Trophoblast cell (in vitro differentiated cells and primary cell): ENCODE results near the gene SEC16A.
"Not testable (repeated sequence)": the region's sequence is repeated elsewhere in the genome, so short reads cannot be mapped to it uniquely, and the experiment has no call there.

Source experiments
- DNase-seq, 2 donors: peaks; one replicate each; pipeline ENCODE4 v3.0.0-alpha.2; 2016
- H2AFZ ChIP-seq: 2 replicates; pipeline ENCODE4 v1.6.1; 2013; ENCODE audit warnings: low read length, moderate library complexity, mild to moderate bottlenecking; ENCODE audit not compliant: insufficient read depth, poor library complexity
- H2AK5ac ChIP-seq: 2 replicates; pipeline ENCODE4 v1.6.1; 2013; ENCODE audit warnings: mild to moderate bottlenecking, low read length
- H2BK120ac ChIP-seq: 2 replicates; pipeline ENCODE4 v1.6.1; 2013; ENCODE audit warnings: low read length, mild to moderate bottlenecking, moderate library complexity; ENCODE audit not compliant: insufficient read depth, poor library complexity
- H2BK12ac ChIP-seq: 2 replicates; pipeline ENCODE4 v1.6.1; 2013; ENCODE audit warnings: mild to moderate bottlenecking, low read length, moderate library complexity
- H2BK5ac ChIP-seq: 2 replicates; pipeline ENCODE4 v1.6.1; 2013; ENCODE audit warnings: low read length, low read depth, moderate library complexity, mild to moderate bottlenecking; ENCODE audit not compliant: poor library complexity
- H3K14ac ChIP-seq: 2 replicates; pipeline ENCODE4 v1.6.1; 2013; ENCODE audit warnings: mild to moderate bottlenecking, low read length
- H3K18ac ChIP-seq: 2 replicates; pipeline ENCODE4 v1.6.1; 2013; ENCODE audit warnings: mild to moderate bottlenecking, low read length
- H3K23ac ChIP-seq: 2 replicates; pipeline ENCODE4 v1.6.1; 2013; ENCODE audit warnings: low read length
- H3K27ac ChIP-seq: 2 replicates; pipeline ENCODE4 v1.5.1; 2013; ENCODE audit warnings: low read depth, mild to moderate bottlenecking, inconsistent platforms, low read length, moderate library complexity
- H3K27me3 ChIP-seq: 2 replicates; pipeline ENCODE4 v1.6.1; 2013; ENCODE audit warnings: inconsistent platforms, mild to moderate bottlenecking, low read length, moderate library complexity; ENCODE audit not compliant: insufficient read depth
- H3K36me3 ChIP-seq, 2 experiments: 1 replicate in 1 of 2; 2 replicates in 1 of 2; pipeline ENCODE4 v1.6.1; 2013; ENCODE audit warnings: low read length in 2 of 2, mild to moderate bottlenecking in 2 of 2, moderate library complexity in 1 of 2; ENCODE audit not compliant: insufficient read depth in 2 of 2, control insufficient read depth in 1 of 2
- H3K4ac ChIP-seq: 2 replicates; pipeline ENCODE4 v1.6.1; 2013; ENCODE audit warnings: low read depth, mild to moderate bottlenecking, low read length, moderate library complexity
- H3K4me1 ChIP-seq, 2 experiments: 1 replicate in 1 of 2; 2 replicates in 1 of 2; pipeline ENCODE4 v1.6.1; 2013; ENCODE audit warnings: low read length in 2 of 2, mild to moderate bottlenecking in 2 of 2, moderate library complexity in 1 of 2; ENCODE audit not compliant: insufficient read depth in 2 of 2, control insufficient read depth in 1 of 2
- H3K4me2 ChIP-seq: 2 replicates; pipeline ENCODE4 v1.6.1; 2013; ENCODE audit warnings: inconsistent platforms, mild to moderate bottlenecking, low read length, moderate library complexity
- H3K4me3 ChIP-seq: 2 replicates; pipeline ENCODE4 v1.5.1; 2013; ENCODE audit warnings: mild to moderate bottlenecking, low read depth, low read length, inconsistent platforms
- H3K79me1 ChIP-seq: one replicate; pipeline ENCODE4 v1.6.1; 2013; ENCODE audit warnings: low read length
- H3K79me2 ChIP-seq: 2 replicates; pipeline ENCODE4 v1.6.1; 2013; ENCODE audit warnings: low read length, mild to moderate bottlenecking; ENCODE audit not compliant: control insufficient read depth, insufficient read depth, poor library complexity
- H3K9ac ChIP-seq: 2 replicates; pipeline ENCODE4 v1.6.1; 2013; ENCODE audit warnings: mild to moderate bottlenecking, low read length
- H3K9me3 ChIP-seq: 2 replicates; pipeline ENCODE4 v1.6.1; 2013; ENCODE audit warnings: low read depth, mild to moderate bottlenecking, control low read depth, inconsistent platforms, low read length; ENCODE audit not compliant: insufficient read depth
- H4K12ac ChIP-seq: 2 replicates; pipeline ENCODE4 v1.6.1; 2013; ENCODE audit warnings: low read depth, mild to moderate bottlenecking, low read length, moderate library complexity
- H4K8ac ChIP-seq: 2 replicates; pipeline ENCODE4 v1.6.1; 2013; ENCODE audit warnings: low read depth, mild to moderate bottlenecking, low read length, moderate library complexity
- H4K91ac ChIP-seq: one replicate; pipeline ENCODE4 v1.6.1; 2013; ENCODE audit warnings: low read depth, mild to moderate bottlenecking, low read length, moderate library complexity
- WGBS: extraction: QIAGEN DNeasy Blood & Tissue Kit; methylation state at CpG from one replicate; pipeline ENCODE4 v1.1.7; 2013; ENCODE audit warnings: missing lambda C conversion rate; ENCODE audit not compliant: insufficient read length, insufficient coverage; ENCODE audit errors: extremely low coverage; 5-methylcytosine and 5-hydroxymethylcytosine counted together

SEC16A gene

GRCh38 chr9:136425367-136425766, 57.5 kb downstream of the SEC16A start:
- WGBS = no CpG with 5 or more reads among the region's 7 CpGs
- H3K4me3 ChIP-seq, H2AFZ ChIP-seq, H3K4ac ChIP-seq, H4K8ac ChIP-seq, H3K4me2 ChIP-seq, H3K79me1 ChIP-seq, H4K12ac ChIP-seq, H3K79me2 ChIP-seq, H3K27me3 ChIP-seq, H4K91ac ChIP-seq, H3K9ac ChIP-seq, H3K4me1 ChIP-seq, H3K27ac ChIP-seq, H3K9me3 ChIP-seq, H2BK120ac ChIP-seq, H3K14ac ChIP-seq, H3K18ac ChIP-seq, H2BK5ac ChIP-seq, H2AK5ac ChIP-seq, H2BK12ac ChIP-seq, H3K23ac ChIP-seq: not testable (repeated sequence)
- H3K36me3 ChIP-seq = peaks cover 62 to 66% of the 10 kb centered on the region in 2 experiments
- DNase-seq = peak; percentile 42 to 59

DNA sequence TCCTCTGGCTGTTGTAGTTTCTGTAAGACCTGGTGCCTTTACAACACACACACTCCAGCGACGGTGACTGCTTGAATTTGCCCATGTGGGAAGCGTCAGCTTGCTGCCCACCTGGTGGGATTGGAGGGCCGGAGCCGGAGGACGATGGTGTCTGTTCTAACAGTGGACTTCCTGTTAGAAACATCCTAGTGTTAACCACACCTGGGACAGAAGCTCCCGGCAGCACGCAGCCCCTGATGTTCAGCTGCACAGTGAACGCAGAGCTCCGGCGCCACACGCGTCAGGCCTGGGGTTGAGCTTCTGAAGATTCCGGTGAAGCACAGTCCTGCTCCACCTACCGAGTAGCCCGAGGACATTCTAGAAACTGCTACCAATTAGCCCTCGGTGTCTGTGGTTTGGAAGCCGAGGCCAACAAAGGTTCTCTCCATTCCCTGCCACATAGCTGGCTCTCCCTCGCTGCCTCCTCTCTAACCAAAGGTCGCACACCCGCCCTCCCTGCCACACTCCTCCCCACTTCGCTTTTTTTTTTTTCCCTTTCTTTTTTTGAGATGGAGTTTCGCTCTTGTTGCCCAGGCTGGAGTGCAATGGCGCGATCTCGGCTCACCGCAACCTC, 58.0 kb downstream of the SEC16A start:
- no CpG with 5 or more reads among the region's 27 CpGs for WGBS
- Histone ChIP-seq H3K4me2 (no peak overlapping the region), H3K9me3 (peaks cover 2% of the 10 kb centered on the region), H3K27me3 (no peaks in the 10 kb centered on the region), H2AK5ac (no peak overlapping the region), H3K14ac (no peak overlapping the region), H4K12ac (no peak overlapping the region), H2BK12ac (no peak overlapping the region), H3K79me2 (no peaks in the 10 kb centered on the region), H3K9ac (no peak overlapping the region), H2BK120ac (no peak overlapping the region), H3K27ac (no peak overlapping the region), H3K4me3 (no peak overlapping the region), H2AFZ (no peak overlapping the region), H2BK5ac (no peak overlapping the region), H3K4ac (no peak overlapping the region), H3K23ac (no peak overlapping the region), H3K4me1 (peaks cover 0 to 2% of the 10 kb centered on the region in 2 experiments), H4K91ac (no peak overlapping the region), H3K36me3 (peaks cover 58 to 64% of the 10 kb centered on the region in 2 experiments), H4K8ac (no peak overlapping the region), H3K79me1 (no peaks in the 10 kb centered on the region), H3K18ac (no peak overlapping the region)
- DNase-seq = peak in 1 of 2 donors; percentile 29

- H3K36me3 ChIP-seq = peaks cover 55 to 61% of the 10 kb centered on the region in 2 experiments
- H2AK5ac ChIP-seq = no peak overlapping the region
- no peak overlapping the region for H4K8ac ChIP-seq
- no peak overlapping the region for H3K18ac ChIP-seq
- H3K23ac ChIP-seq = no peak overlapping the region
- H4K91ac ChIP-seq = no peak overlapping the region
- no peak overlapping the region for H3K4ac ChIP-seq
- peaks cover 0 to 2% of the 10 kb centered on the region in 2 experiments for H3K4me1 ChIP-seq
- no peaks in the 10 kb centered on the region for H3K79me2 ChIP-seq
- H3K79me1 ChIP-seq = no peaks in the 10 kb centered on the region
- no peak overlapping the region for H2BK5ac ChIP-seq
- H2BK120ac ChIP-seq = no peak overlapping the region
- H2AFZ ChIP-seq = no peak overlapping the region
- no peak overlapping the region for H3K4me3 ChIP-seq
- H3K27me3 ChIP-seq = no peaks in the 10 kb centered on the region
- no peak overlapping the region for H3K14ac ChIP-seq
- no peak overlapping the region for H3K4me2 ChIP-seq
- DNase-seq = no peak
- H4K12ac ChIP-seq = no peak overlapping the region
- H3K9me3 ChIP-seq = peaks cover 2% of the 10 kb centered on the region
- no peak overlapping the region for H3K27ac ChIP-seq
- no peak overlapping the region for H2BK12ac ChIP-seq
- no CpG with 5 or more reads among the region's 43 CpGs for WGBS
- H3K9ac ChIP-seq = no peak overlapping the region
Observed at GRCh38 chr9:136423432-136424146, 59.3 kb downstream of the SEC16A start.

- H3K27me3 ChIP-seq = no peaks in the 10 kb centered on the region
- H3K36me3 ChIP-seq = peaks cover 62 to 68% of the 10 kb centered on the region in 2 experiments
- no peak overlapping the region for H3K4me3 ChIP-seq
- no peak overlapping the region for H2BK5ac ChIP-seq
- peaks cover 4% of the 10 kb centered on the region for H3K9me3 ChIP-seq
- no peak overlapping the region for H2AFZ ChIP-seq
- no peak overlapping the region for H3K23ac ChIP-seq
- H3K18ac ChIP-seq = no peak overlapping the region
- no peaks in the 10 kb centered on the region for H3K79me2 ChIP-seq
- no peaks in the 10 kb centered on the region for H3K79me1 ChIP-seq
- H2BK12ac ChIP-seq = no peak overlapping the region
- no peak overlapping the region for H3K14ac ChIP-seq
- no peak overlapping the region for H2AK5ac ChIP-seq
- H3K9ac ChIP-seq = no peak overlapping the region
- no peak overlapping the region for H4K91ac ChIP-seq
- peaks cover 0 to 2% of the 10 kb centered on the region in 2 experiments for H3K4me1 ChIP-seq
- H2BK120ac ChIP-seq = no peak overlapping the region
- H4K12ac ChIP-seq = no peak overlapping the region
- no CpG with 5 or more reads among the region's 26 CpGs for WGBS
- no peak overlapping the region for H3K4ac ChIP-seq
- H3K4me2 ChIP-seq = no peak overlapping the region
- no peak overlapping the region for H4K8ac ChIP-seq
- no peak for DNase-seq
- H3K27ac ChIP-seq = no peak overlapping the region
Observed at GRCh38 chr9:136422876-136423275, 60.0 kb downstream of the SEC16A start.
